ENCODE results near the gene LRFN3. TPM values are rescaled to one million over a fixed set of nuclear protein-coding genes. Genes with fewer than 3 reads are reported as not detected.

LRFN3 gene
- total and polyA plus RNA-seq, 4 donors, result 0.89 to 8.4 (median 2.1) TPM

GRCh38 chr19:35931874-35932202, 4.3 kb upstream of the LRFN3 start:
- no peak overlapping the region for H3K4me3 ChIP-seq (ENCODE audit: low read depth in 1 of 3, low read length in 3 of 3)
- DNase-seq (ENCODE audit: low spot score), result no peak
- WGBS, result 6% methylated on average over 9 of the region's 9 CpGs
- no peak for TF ChIP-seq FOXA2 (IDR thresholded peaks at IDR 0.05)
- no peak for TF ChIP-seq FOXA1 (IDR thresholded peaks at IDR 0.05)
- no peak for TF ChIP-seq EGR1 (IDR thresholded peaks at IDR 0.05; ENCODE audit: low read depth in 2 of 2)
- TF ChIP-seq MAX (IDR thresholded peaks at IDR 0.05), result no peak
- TF ChIP-seq RAD21 (IDR thresholded peaks at IDR 0.05), result peak in 1 of 2 donors; percentile 3
- H3K4me1 ChIP-seq (ENCODE audit: control insufficient read depth in 4 of 4, insufficient read depth in 4 of 4, low read length in 3 of 4), result peaks cover 8 to 15% (median 12%) of the 10 kb centered on the region in 4 donors
- no peak overlapping the region for H3K27ac ChIP-seq (ENCODE audit: low read depth in 1 of 2, low read length in 2 of 2)
- peaks cover 0 to under 1% (median 0%) of the 10 kb centered on the region in 4 donors for H3K27me3 ChIP-seq (ENCODE audit: control insufficient read depth in 4 of 4, insufficient read depth in 4 of 4, low read length in 3 of 4)
- H3K9me3 ChIP-seq (ENCODE audit: control insufficient read depth in 4 of 4, low read length in 3 of 4), result no peaks in the 10 kb centered on the region
- no peak overlapping the region for H3K9ac ChIP-seq (ENCODE audit: low read depth in 1 of 2, low read length in 2 of 2)
- H3K36me3 ChIP-seq (ENCODE audit: control insufficient read depth in 4 of 4, insufficient read depth in 3 of 4, low read depth in 1 of 4, low read length in 3 of 4), result no peaks in the 10 kb centered on the region

GRCh38 chr19:35932291-35932936, 3.8 kb upstream of the LRFN3 start:
- WGBS, result 53% methylated on average over 7 of the region's 7 CpGs
- no peaks in the 10 kb centered on the region for H3K36me3 ChIP-seq (ENCODE audit: control insufficient read depth in 4 of 4, insufficient read depth in 3 of 4, low read depth in 1 of 4, low read length in 3 of 4)
- no peak overlapping the region for H3K9ac ChIP-seq (ENCODE audit: low read depth in 1 of 2, low read length in 2 of 2)
- H3K9me3 ChIP-seq (ENCODE audit: control insufficient read depth in 4 of 4, low read length in 3 of 4), result no peaks in the 10 kb centered on the region
- H3K4me1 ChIP-seq (ENCODE audit: control insufficient read depth in 4 of 4, insufficient read depth in 4 of 4, low read length in 3 of 4), result peaks cover 9 to 21% (median 18%) of the 10 kb centered on the region in 4 donors
- no peak for DNase-seq (ENCODE audit: low spot score)
- H3K27ac ChIP-seq (ENCODE audit: low read depth in 1 of 2, low read length in 2 of 2), result no peak overlapping the region
- no peak overlapping the region for H3K4me3 ChIP-seq (ENCODE audit: low read depth in 1 of 3, low read length in 3 of 3)
- no peaks in the 10 kb centered on the region for H3K27me3 ChIP-seq (ENCODE audit: control insufficient read depth in 4 of 4, insufficient read depth in 4 of 4, low read length in 3 of 4)
- TF ChIP-seq YY1 (IDR thresholded peaks at IDR 0.05) (no peak), JUND (IDR thresholded peaks at IDR 0.05) (no peak), REST (IDR thresholded peaks at IDR 0.05) (no peak)

- Histone ChIP-seq H3K27ac (ENCODE audit: low read depth in 1 of 2, low read length in 2 of 2) (no peak overlapping the region), H3K4me1 (ENCODE audit: control insufficient read depth in 4 of 4, insufficient read depth in 4 of 4, low read length in 3 of 4) (peaks cover 9 to 31% (median 21%) of the 10 kb centered on the region in 4 donors), H3K4me3 (ENCODE audit: low read depth in 1 of 3, low read length in 3 of 3) (peak overlapping the region; percentile 18 to 86 (median 25)), H3K9me3 (ENCODE audit: control insufficient read depth in 4 of 4, low read length in 3 of 4) (no peaks in the 10 kb centered on the region), H3K9ac (ENCODE audit: low read depth in 1 of 2, low read length in 2 of 2) (peak overlapping the region in 1 of 2 donors; percentile 74), H3K27me3 (ENCODE audit: control insufficient read depth in 4 of 4, insufficient read depth in 4 of 4, low read length in 3 of 4) (no peaks in the 10 kb centered on the region), H3K36me3 (ENCODE audit: control insufficient read depth in 4 of 4, insufficient read depth in 3 of 4, low read depth in 1 of 4, low read length in 3 of 4) (peaks cover 0 to 5% (median 0%) of the 10 kb centered on the region in 4 donors)
- WGBS, result 32% methylated on average over 11 of the region's 11 CpGs
- DNase-seq (ENCODE audit: low spot score), result no peak
- no peak for TF ChIP-seq YY1 (IDR thresholded peaks at IDR 0.05)
- no peak for TF ChIP-seq ATF3 (IDR thresholded peaks at IDR 0.05)
- TF ChIP-seq FOXA1 (IDR thresholded peaks at IDR 0.05), result no peak
- TF ChIP-seq FOXA2 (IDR thresholded peaks at IDR 0.05), result no peak
- no peak for TF ChIP-seq MAX (IDR thresholded peaks at IDR 0.05)
Observed at GRCh38 chr19:35936738-35937268, 629 bp downstream of the LRFN3 start.

Measured in liver (tissue), 9 donors.